ENCODE results near the gene OR51B6.

OR51B6 gene

GRCh38 chr11:5384335-5384734, 33.0 kb downstream of the OR51B6 start:
- TF ChIP-seq CTCF (IDR thresholded peaks at IDR 0.05; ENCODE audit: low read depth, low read length, missing control alignments), result no peak
- no peak overlapping the region for H3K4me3 ChIP-seq (replicated peaks; ENCODE audit: low read depth, low read length)
- no peak for DNase-seq (ENCODE audit: extremely low read depth, low read depth)

- no peak for TF ChIP-seq CTCF (IDR thresholded peaks at IDR 0.05; ENCODE audit: low read depth, low read length, missing control alignments)
Observed at GRCh38 chr11:5390210-5390609, 38.9 kb downstream of the OR51B6 start.

GRCh38 chr11:5394091-5394490, 42.8 kb downstream of the OR51B6 start:
- no peak for TF ChIP-seq CTCF (IDR thresholded peaks at IDR 0.05; ENCODE audit: low read depth, low read length, missing control alignments)
- H3K4me3 ChIP-seq (replicated peaks; ENCODE audit: low read depth, low read length), result no peak overlapping the region
- DNase-seq (ENCODE audit: extremely low read depth, low read depth), result no peak

More at GRCh38 chr11:5390210-5390609, 38.9 kb downstream of the OR51B6 start:
- H3K4me3 ChIP-seq (replicated peaks; ENCODE audit: low read depth, low read length), result no peak overlapping the region
- no peak for DNase-seq (ENCODE audit: extremely low read depth, low read depth)

GRCh38 chr11:5398936-5399335, 47.6 kb downstream of the OR51B6 start:
- no peak for TF ChIP-seq CTCF (IDR thresholded peaks at IDR 0.05; ENCODE audit: low read depth, low read length, missing control alignments)
- no peak for DNase-seq (ENCODE audit: extremely low read depth, low read depth)
- no peak overlapping the region for H3K4me3 ChIP-seq (replicated peaks; ENCODE audit: low read depth, low read length)
